ENCODE measurements around the gene BTG2.

GRCh38 chr1:203263496-203263895, 41.8 kb upstream of the BTG2 start:
- TF ChIP-seq, protein P1, sequence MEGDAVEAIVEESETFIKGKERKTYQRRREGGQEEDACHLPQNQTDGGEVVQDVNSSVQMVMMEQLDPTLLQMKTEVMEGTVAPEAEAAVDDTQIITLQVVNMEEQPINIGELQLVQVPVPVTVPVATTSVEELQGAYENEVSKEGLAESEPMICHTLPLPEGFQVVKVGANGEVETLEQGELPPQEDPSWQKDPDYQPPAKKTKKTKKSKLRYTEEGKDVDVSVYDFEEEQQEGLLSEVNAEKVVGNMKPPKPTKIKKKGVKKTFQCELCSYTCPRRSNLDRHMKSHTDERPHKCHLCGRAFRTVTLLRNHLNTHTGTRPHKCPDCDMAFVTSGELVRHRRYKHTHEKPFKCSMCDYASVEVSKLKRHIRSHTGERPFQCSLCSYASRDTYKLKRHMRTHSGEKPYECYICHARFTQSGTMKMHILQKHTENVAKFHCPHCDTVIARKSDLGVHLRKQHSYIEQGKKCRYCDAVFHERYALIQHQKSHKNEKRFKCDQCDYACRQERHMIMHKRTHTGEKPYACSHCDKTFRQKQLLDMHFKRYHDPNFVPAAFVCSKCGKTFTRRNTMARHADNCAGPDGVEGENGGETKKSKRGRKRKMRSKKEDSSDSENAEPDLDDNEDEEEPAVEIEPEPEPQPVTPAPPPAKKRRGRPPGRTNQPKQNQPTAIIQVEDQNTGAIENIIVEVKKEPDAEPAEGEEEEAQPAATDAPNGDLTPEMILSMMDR (IDR thresholded peaks at IDR 0.05; ENCODE audit: poor library complexity): no peak
- no peak for TF ChIP-seq EZH2phosphoT487 (IDR thresholded peaks at IDR 0.05; ENCODE audit: low read depth, severe bottlenecking, unreplicated experiment)
- no peak for TF ChIP-seq EZH2 (IDR thresholded peaks at IDR 0.05; ENCODE audit: borderline replicate concordance)
